Measurements from ENCODE around the gene SCGB1C1.

GRCh38 chr11:208181-208916 is 15.5 kb downstream of the SCGB1C1 start:
- TF ChIP-seq CTCF (IDR thresholded peaks at IDR 0.05) (peak in 2 of 4 experiments; percentile 27 to 35), POLR2A (IDR thresholded peaks at IDR 0.05) (peak; percentile 82 to 89), POLR2AphosphoS5 (IDR thresholded peaks at IDR 0.05) (peak; percentile 69), EP300 (IDR thresholded peaks at IDR 0.05) (no peak)
